ENCODE results near the gene FYB1.

GRCh38 chr5:39249564-39250274 lies 30.4 kb upstream of the FYB1 start:
- TF ChIP-seq EZH2phosphoT487 (IDR thresholded peaks at IDR 0.05; ENCODE audit: borderline replicate concordance), result no peak
- TF ChIP-seq CTCF (conservative IDR thresholded peaks at IDR 0.05; ENCODE audit: low read length), result no peak

All from Loucy (cell line).